ENCODE data around the gene SYNE1.

GRCh38 chr6:152257581-152257980 is 379.6 kb downstream of the SYNE1 start:
- TF ChIP-seq CTCF (IDR thresholded peaks at IDR 0.05) (no peak), POLR2A (IDR thresholded peaks at IDR 0.05) (no peak)
